SK-N-SH (cell line): Measurements from ENCODE around the gene CDH12. TPM values are rescaled to one million over a fixed set of nuclear protein-coding genes. Genes with fewer than 3 reads are reported as not detected.

Experiments
- CTCF ChIA-PET: fragments of 300-600, 350-600 bp; formaldehyde crosslinking; extraction: SDS; loops from one replicate; lab custom pipeline; 2021; lab: Yijun Ruan, JAX
- POLR2A ChIA-PET: fragments of 350-600 bp; sonication (Branson Sonifier 250); formaldehyde crosslinking; extraction: SDS; loops from one replicate; lab custom pipeline; 2020; ENCODE audit warnings: antibody characterized with exemption, inconsistent platforms; lab: Yijun Ruan, JAX
- DNase-seq: peaks from one replicate; pipeline ENCODE4 v3.0.0; 2012
- H2AFZ ChIP-seq: fragments of 200-600 bp; sonication (generic); 2 replicates; pipeline ENCODE4 v1.8.1; 2016; ENCODE audit warnings: antibody characterized with exemption, mild to moderate bottlenecking, low read depth
- H3F3A ChIP-seq: fragments of 200-600 bp; sonication (generic); replicated peaks from 2 replicates; pipeline ENCODE3; 2016; ENCODE audit warnings: antibody characterized with exemption, mild to moderate bottlenecking; ENCODE audit not compliant: insufficient read depth
- H3K27ac ChIP-seq, 2 experiments: fragments of 200-500 bp in 1 of 2; fragments of 200-600 bp in 1 of 2; sonication (Bioruptor generic) in 1 of 2; sonication (generic), shearing (Covaris generic) in 1 of 2; 2 replicates each; pipeline versions ENCODE4 v1.5.1 to v1.6.1; 2014 to 2016; ENCODE audit warnings: low read depth in 2 of 2, inconsistent platforms in 1 of 2, low read length in 1 of 2, mild to moderate bottlenecking in 1 of 2, mixed read lengths in 1 of 2
- H3K27me3 ChIP-seq: fragments of 200-600 bp; sonication (generic), shearing (Covaris generic); 2 replicates; pipeline ENCODE4 v1.6.1; 2016; ENCODE audit warnings: mixed run types; ENCODE audit not compliant: insufficient read depth
- H3K36me3 ChIP-seq, 2 experiments: fragments of 200-500 bp in 1 of 2; fragments of 200-600 bp in 1 of 2; sonication (Bioruptor generic) in 1 of 2; sonication (generic) in 1 of 2; replicated peaks in 1 of 2; 2 replicates each; pipeline versions ENCODE3 to v1.5.1; 2014 to 2016; ENCODE audit warnings: low read length in 1 of 2, mild to moderate bottlenecking in 1 of 2; ENCODE audit not compliant: insufficient read depth in 2 of 2, control insufficient read depth in 1 of 2
- H3K4me1 ChIP-seq, 2 experiments: fragments of 200-500 bp in 1 of 2; fragments of 200-600 bp in 1 of 2; sonication (Bioruptor generic) in 1 of 2; sonication (generic), shearing (Covaris generic) in 1 of 2; 2 replicates each; pipeline versions ENCODE4 v1.5.1 to v1.6.1; 2014 to 2016; ENCODE audit warnings: low read depth in 1 of 2, low read length in 1 of 2, mixed run types in 1 of 2; ENCODE audit not compliant: insufficient read depth in 2 of 2, control insufficient read depth in 1 of 2
- H3K4me2 ChIP-seq: fragments of 200-600 bp; sonication (generic), shearing (Covaris generic); 2 replicates; pipeline ENCODE4 v1.6.1; 2017; ENCODE audit warnings: mixed run types
- H3K4me3 ChIP-seq, 2 experiments: fragments of 200-500 bp in 1 of 2; fragments of 200-600 bp in 1 of 2; sonication (Bioruptor generic) in 1 of 2; sonication (generic), shearing (Covaris generic) in 1 of 2; 2 replicates each; pipeline versions ENCODE4 v1.5.1 to v1.8.1; 2014 to 2016; ENCODE audit warnings: low read depth in 2 of 2, inconsistent platforms in 1 of 2, low read length in 1 of 2, mild to moderate bottlenecking in 1 of 2, mixed read lengths in 1 of 2, moderate library complexity in 1 of 2
- H3K79me2 ChIP-seq: fragments of 200-600 bp; sonication (generic); 2 replicates; pipeline ENCODE4 v1.8.1; 2017; ENCODE audit warnings: mild to moderate bottlenecking; ENCODE audit not compliant: insufficient read depth
- H3K9ac ChIP-seq: fragments of 200-600 bp; sonication (generic); 2 replicates; pipeline ENCODE4 v1.6.1; 2017; ENCODE audit warnings: mixed run types
- H3K9me2 ChIP-seq: fragments of 200-600 bp; sonication (generic); 2 replicates; pipeline ENCODE4 v1.6.1; 2017; ENCODE audit warnings: mixed run types
- H3K9me3 ChIP-seq: fragments of 200-600 bp; sonication (generic); 2 replicates; pipeline ENCODE4 v1.6.1; 2017; ENCODE audit warnings: mixed run types, mild to moderate bottlenecking, moderate library complexity
- H4K20me1 ChIP-seq: fragments of 200-600 bp; sonication (generic); 2 replicates; pipeline ENCODE4 v1.6.1; 2017; ENCODE audit warnings: mild to moderate bottlenecking, mixed run types; ENCODE audit not compliant: insufficient read depth
- GABPA ChIP-seq: IDR thresholded peaks from 2 replicates; pipeline ENCODE4 v1.4.0; 2012; ENCODE audit warnings: low read depth, mild to moderate bottlenecking
- GATA2 ChIP-seq: sonication (generic); formaldehyde crosslinking; IDR thresholded peaks from 2 replicates; pipeline ENCODE4 v1.5.0; 2020; ENCODE audit warnings: mild to moderate bottlenecking, missing genetic modification reagents
- IRF3 ChIP-seq: fragments of 150-350 bp; IDR thresholded peaks from 2 replicates; pipeline ENCODE4 v1.6.1; 2016; ENCODE audit warnings: mild to moderate bottlenecking, low read depth, low read length
- NFIC ChIP-seq: IDR thresholded peaks from 2 replicates; pipeline ENCODE4 v1.4.0; 2012; ENCODE audit warnings: borderline replicate concordance
- NRF1 ChIP-seq: IDR thresholded peaks from 2 replicates; pipeline ENCODE4 v1.6.1; 2012; ENCODE audit warnings: low read depth, mild to moderate bottlenecking, low read length
- POLR2AphosphoS5 ChIP-seq: IDR thresholded peaks from 2 replicates; pipeline ENCODE4 v1.6.1; 2012; ENCODE audit warnings: low read depth, low read length
- RAD21 ChIP-seq: IDR thresholded peaks from 2 replicates; pipeline ENCODE4 v1.6.1; 2012; ENCODE audit warnings: mild to moderate bottlenecking, low read length
- RCOR1 ChIP-seq: fragments of 150-350 bp; IDR thresholded peaks from 2 replicates; pipeline ENCODE4 v1.6.1; 2017; ENCODE audit warnings: antibody characterized with exemption, low read length
- REST ChIP-seq: IDR thresholded peaks from 2 replicates; pipeline ENCODE4 v1.6.1; 2012; ENCODE audit warnings: mild to moderate bottlenecking, low read depth, low read length, moderate library complexity
- RFX5 ChIP-seq: IDR thresholded peaks from 2 replicates; pipeline ENCODE4 v1.6.1; 2012; ENCODE audit warnings: mild to moderate bottlenecking, improper control_type of control experiment, low read length
- RXRA ChIP-seq: IDR thresholded peaks from 2 replicates; pipeline ENCODE4 v1.4.0; 2012; ENCODE audit warnings: low read depth, mild to moderate bottlenecking, borderline replicate concordance
- SIN3A ChIP-seq: IDR thresholded peaks from 2 replicates; pipeline ENCODE4 v1.6.1; 2012; ENCODE audit warnings: low read depth, mild to moderate bottlenecking, low read length, moderate library complexity, borderline replicate concordance
- TAF1 ChIP-seq: IDR thresholded peaks from 2 replicates; pipeline ENCODE4 v1.6.1; 2012; ENCODE audit warnings: low read depth, mild to moderate bottlenecking, low read length, moderate library complexity, borderline replicate concordance
- TCF12 ChIP-seq: IDR thresholded peaks from 2 replicates; pipeline ENCODE4 v1.4.0; 2012
- TEAD4 ChIP-seq: IDR thresholded peaks from 2 replicates; pipeline ENCODE4 v1.4.0; 2012; ENCODE audit warnings: mild to moderate bottlenecking, borderline replicate concordance; ENCODE audit not compliant: insufficient read depth
- YY1 ChIP-seq: IDR thresholded peaks from 2 replicates; pipeline ENCODE4 v1.4.0; 2012; ENCODE audit warnings: low read depth, mild to moderate bottlenecking
- WGBS: methylation state at CpG from one replicate; pipeline ENCODE4 v1.1.6; 2017; ENCODE audit warnings: low lambda C conversion rate; 5-methylcytosine and 5-hydroxymethylcytosine counted together
- polyA plus RNA-seq, 3 experiments: library from polyadenylated mRNA; depleted of rRNA; stranded (reverse); fragments of >200 nt; gene quantifications; 2 replicates each; pipeline ENCODE4 v1.2.3, GENCODE V29; 2012
- TF ChIP-seq, protein P1 (sequence below): IDR thresholded peaks from 2 replicates; pipeline ENCODE4; 2012
- TF ChIP-seq, protein P2 (sequence below): IDR thresholded peaks from 2 replicates; pipeline ENCODE4 v1.4.0; 2012; ENCODE audit warnings: low read depth, borderline replicate concordance

CDH12 gene
- polyA plus RNA-seq, 1 of the 3 experiments (the other 2 are of a cell fraction) = not detected

DNA sequence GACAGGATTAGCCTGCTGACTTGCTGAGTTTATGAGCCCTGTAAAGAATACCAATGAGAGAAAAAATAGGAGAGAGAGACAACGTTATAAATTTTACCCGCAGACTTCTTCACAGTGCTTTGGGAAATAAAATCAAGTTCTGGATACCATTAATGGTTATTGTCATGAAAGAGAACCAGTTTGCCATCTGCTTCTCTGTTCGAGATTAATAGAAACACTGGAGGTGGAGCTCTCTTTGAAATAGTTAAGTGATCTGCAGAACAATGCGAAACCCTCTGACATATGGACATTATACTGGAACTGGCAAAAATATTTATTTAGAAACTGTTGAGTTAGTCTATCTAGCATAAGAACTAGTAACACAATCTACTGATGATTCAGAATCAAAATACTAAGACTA is 500.7 kb downstream of the CDH12 start:
- no peaks in the 10 kb centered on the region for H3K27me3 ChIP-seq
- CTCF ChIA-PET = no interaction called here
- H3K4me2 ChIP-seq = no peak overlapping the region
- H3K9me3 ChIP-seq = no peaks in the 10 kb centered on the region
- no peaks in the 10 kb centered on the region for H3K4me1 ChIP-seq
- POLR2A ChIA-PET = no interaction called here
- H4K20me1 ChIP-seq = no peaks in the 10 kb centered on the region
- no peak overlapping the region for H3K9ac ChIP-seq
- H3F3A ChIP-seq = no peaks in the 10 kb centered on the region
- H3K4me3 ChIP-seq = no peak overlapping the region
- no peak for DNase-seq
- no peak overlapping the region for H2AFZ ChIP-seq
- no peak for TF ChIP-seq GATA2 (CRISPR knock-in tag)
- no peak for TF ChIP-seq YY1
- no peaks in the 10 kb centered on the region for H3K79me2 ChIP-seq
- no peaks in the 10 kb centered on the region for H3K9me2 ChIP-seq
- WGBS = 3% methylated on average over 4 of the region's 4 CpGs
- H3K36me3 ChIP-seq = no peaks in the 10 kb centered on the region
- no peak overlapping the region for H3K27ac ChIP-seq

DNA sequence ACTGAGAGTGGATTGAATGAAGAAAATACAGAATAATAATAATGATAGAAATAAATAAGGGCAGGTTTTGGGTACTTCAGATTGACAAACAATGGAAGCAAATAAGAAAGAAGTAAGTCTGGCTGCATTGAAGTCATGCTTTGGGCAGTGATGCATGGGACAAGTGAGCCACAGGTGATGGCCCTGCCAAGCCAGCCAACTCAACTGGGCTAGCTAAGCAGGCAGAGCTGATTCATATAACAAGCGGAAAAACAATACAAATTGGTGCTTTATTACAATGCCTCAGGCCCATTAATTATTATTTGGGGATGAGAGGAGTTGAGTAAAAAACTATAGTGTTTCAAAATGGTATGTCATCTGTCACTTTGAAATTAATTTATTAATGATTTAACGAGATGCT is 502.0 kb downstream of the CDH12 start:
- Histone ChIP-seq H2AFZ (no peak overlapping the region), H3K79me2 (no peaks in the 10 kb centered on the region), H3K27me3 (no peaks in the 10 kb centered on the region), H3K4me3 (no peak overlapping the region), H3K4me2 (no peak overlapping the region), H3F3A (no peaks in the 10 kb centered on the region), H3K9me3 (no peaks in the 10 kb centered on the region), H3K9ac (no peak overlapping the region), H3K4me1 (no peaks in the 10 kb centered on the region), H3K27ac (no peak overlapping the region), H3K36me3 (no peaks in the 10 kb centered on the region), H3K9me2 (no peaks in the 10 kb centered on the region), H4K20me1 (no peaks in the 10 kb centered on the region)
- TF ChIP-seq RFX5 (no peak), RCOR1 (no peak)
- 3% methylated on average over 2 of the region's 2 CpGs for WGBS
- DNase-seq = no peak
- POLR2A ChIA-PET = no interaction called here
- CTCF ChIA-PET = no interaction called here

DNA sequence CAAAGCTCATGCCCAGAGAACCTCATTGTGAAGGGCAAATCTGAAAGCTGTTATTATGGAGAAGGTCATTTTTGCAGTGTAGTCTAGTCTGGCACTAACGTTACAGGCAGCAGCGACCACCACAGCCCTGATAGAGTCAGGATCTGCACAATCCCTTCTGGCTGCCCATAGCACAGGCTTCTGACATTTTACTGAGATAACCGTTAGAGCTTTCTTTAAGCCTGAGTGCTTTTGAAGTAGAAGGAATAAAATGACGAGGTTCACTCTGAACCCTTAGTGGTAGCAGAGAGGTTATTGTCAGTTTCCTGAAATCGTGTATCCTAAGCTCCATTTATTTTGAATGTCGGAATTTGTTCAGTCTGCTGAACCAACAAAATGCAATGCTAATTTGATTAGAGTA is 505.1 kb downstream of the CDH12 start:
- no peak overlapping the region for H3K27ac ChIP-seq
- H3K27me3 ChIP-seq = no peaks in the 10 kb centered on the region
- no peaks in the 10 kb centered on the region for H3K4me1 ChIP-seq
- no peaks in the 10 kb centered on the region for H3K9me2 ChIP-seq
- no peaks in the 10 kb centered on the region for H3K9me3 ChIP-seq
- WGBS = 0% methylated on average over 6 of the region's 6 CpGs
- no peak overlapping the region for H3K4me2 ChIP-seq
- CTCF ChIA-PET = no interaction called here
- H3K9ac ChIP-seq = no peak overlapping the region
- no peaks in the 10 kb centered on the region for H4K20me1 ChIP-seq
- no peaks in the 10 kb centered on the region for H3F3A ChIP-seq
- POLR2A ChIA-PET = no interaction called here
- no peak for DNase-seq
- H3K79me2 ChIP-seq = no peaks in the 10 kb centered on the region
- H3K4me3 ChIP-seq = no peak overlapping the region
- H2AFZ ChIP-seq = no peak overlapping the region
- H3K36me3 ChIP-seq = no peaks in the 10 kb centered on the region
- TF ChIP-seq IRF3 = no peak
- no peak for TF ChIP-seq GATA2 (CRISPR knock-in tag)
- TF ChIP-seq RXRA = no peak
- no peak for TF ChIP-seq SIN3A
- TF ChIP-seq RAD21 = no peak
- TF ChIP-seq, protein P1, sequence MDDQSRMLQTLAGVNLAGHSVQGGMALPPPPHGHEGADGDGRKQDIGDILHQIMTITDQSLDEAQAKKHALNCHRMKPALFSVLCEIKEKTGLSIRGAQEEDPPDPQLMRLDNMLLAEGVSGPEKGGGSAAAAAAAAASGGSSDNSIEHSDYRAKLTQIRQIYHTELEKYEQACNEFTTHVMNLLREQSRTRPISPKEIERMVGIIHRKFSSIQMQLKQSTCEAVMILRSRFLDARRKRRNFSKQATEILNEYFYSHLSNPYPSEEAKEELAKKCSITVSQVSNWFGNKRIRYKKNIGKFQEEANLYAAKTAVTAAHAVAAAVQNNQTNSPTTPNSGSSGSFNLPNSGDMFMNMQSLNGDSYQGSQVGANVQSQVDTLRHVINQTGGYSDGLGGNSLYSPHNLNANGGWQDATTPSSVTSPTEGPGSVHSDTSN = no peak
- TF ChIP-seq, protein P2, sequence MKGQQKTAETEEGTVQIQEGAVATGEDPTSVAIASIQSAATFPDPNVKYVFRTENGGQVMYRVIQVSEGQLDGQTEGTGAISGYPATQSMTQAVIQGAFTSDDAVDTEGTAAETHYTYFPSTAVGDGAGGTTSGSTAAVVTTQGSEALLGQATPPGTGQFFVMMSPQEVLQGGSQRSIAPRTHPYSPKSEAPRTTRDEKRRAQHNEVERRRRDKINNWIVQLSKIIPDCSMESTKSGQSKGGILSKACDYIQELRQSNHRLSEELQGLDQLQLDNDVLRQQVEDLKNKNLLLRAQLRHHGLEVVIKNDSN = no peak
- no peak for TF ChIP-seq POLR2AphosphoS5
- no peak for TF ChIP-seq TCF12
- no peak for TF ChIP-seq REST
- TF ChIP-seq NFIC = no peak
- TF ChIP-seq NRF1 = no peak
- TF ChIP-seq TAF1 = no peak
- TF ChIP-seq GABPA = no peak
- no peak for TF ChIP-seq TEAD4
